ENCODE data around the gene ANGEL1.

DNA sequence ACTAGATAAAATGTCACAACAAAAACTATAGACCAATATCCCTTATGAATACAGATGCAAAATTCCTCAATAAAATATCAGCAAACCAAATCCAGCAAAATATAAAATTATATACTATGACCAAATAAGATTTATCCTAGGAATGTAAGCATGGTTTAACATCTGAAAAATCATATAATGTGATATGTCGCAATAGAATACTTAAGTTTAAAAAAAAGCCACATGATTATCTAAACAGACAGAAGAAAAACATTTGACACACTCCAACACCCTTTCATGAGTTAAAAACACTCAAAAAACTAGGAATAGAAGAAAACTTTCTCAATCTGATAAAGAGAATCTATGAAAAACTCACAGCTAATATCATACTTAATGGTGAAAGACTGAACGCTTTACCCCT, 20.3 kb downstream of the ANGEL1 start:
- TF ChIP-seq POLR2AphosphoS5 (IDR thresholded peaks at IDR 0.05; ENCODE audit: low read depth) (no peak), SPI1 (IDR thresholded peaks at IDR 0.05; ENCODE audit: borderline replicate concordance, low read depth) (no peak), GABPA (IDR thresholded peaks at IDR 0.05; ENCODE audit: low read depth) (no peak)
- TF ChIP-seq, protein P1, sequence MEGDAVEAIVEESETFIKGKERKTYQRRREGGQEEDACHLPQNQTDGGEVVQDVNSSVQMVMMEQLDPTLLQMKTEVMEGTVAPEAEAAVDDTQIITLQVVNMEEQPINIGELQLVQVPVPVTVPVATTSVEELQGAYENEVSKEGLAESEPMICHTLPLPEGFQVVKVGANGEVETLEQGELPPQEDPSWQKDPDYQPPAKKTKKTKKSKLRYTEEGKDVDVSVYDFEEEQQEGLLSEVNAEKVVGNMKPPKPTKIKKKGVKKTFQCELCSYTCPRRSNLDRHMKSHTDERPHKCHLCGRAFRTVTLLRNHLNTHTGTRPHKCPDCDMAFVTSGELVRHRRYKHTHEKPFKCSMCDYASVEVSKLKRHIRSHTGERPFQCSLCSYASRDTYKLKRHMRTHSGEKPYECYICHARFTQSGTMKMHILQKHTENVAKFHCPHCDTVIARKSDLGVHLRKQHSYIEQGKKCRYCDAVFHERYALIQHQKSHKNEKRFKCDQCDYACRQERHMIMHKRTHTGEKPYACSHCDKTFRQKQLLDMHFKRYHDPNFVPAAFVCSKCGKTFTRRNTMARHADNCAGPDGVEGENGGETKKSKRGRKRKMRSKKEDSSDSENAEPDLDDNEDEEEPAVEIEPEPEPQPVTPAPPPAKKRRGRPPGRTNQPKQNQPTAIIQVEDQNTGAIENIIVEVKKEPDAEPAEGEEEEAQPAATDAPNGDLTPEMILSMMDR (IDR thresholded peaks at IDR 0.05; ENCODE audit: insufficient read depth, low read length): no peak
- TF ChIP-seq, protein P2, sequence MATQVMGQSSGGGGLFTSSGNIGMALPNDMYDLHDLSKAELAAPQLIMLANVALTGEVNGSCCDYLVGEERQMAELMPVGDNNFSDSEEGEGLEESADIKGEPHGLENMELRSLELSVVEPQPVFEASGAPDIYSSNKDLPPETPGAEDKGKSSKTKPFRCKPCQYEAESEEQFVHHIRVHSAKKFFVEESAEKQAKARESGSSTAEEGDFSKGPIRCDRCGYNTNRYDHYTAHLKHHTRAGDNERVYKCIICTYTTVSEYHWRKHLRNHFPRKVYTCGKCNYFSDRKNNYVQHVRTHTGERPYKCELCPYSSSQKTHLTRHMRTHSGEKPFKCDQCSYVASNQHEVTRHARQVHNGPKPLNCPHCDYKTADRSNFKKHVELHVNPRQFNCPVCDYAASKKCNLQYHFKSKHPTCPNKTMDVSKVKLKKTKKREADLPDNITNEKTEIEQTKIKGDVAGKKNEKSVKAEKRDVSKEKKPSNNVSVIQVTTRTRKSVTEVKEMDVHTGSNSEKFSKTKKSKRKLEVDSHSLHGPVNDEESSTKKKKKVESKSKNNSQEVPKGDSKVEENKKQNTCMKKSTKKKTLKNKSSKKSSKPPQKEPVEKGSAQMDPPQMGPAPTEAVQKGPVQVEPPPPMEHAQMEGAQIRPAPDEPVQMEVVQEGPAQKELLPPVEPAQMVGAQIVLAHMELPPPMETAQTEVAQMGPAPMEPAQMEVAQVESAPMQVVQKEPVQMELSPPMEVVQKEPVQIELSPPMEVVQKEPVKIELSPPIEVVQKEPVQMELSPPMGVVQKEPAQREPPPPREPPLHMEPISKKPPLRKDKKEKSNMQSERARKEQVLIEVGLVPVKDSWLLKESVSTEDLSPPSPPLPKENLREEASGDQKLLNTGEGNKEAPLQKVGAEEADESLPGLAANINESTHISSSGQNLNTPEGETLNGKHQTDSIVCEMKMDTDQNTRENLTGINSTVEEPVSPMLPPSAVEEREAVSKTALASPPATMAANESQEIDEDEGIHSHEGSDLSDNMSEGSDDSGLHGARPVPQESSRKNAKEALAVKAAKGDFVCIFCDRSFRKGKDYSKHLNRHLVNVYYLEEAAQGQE (IDR thresholded peaks at IDR 0.05; ENCODE audit: insufficient replicate concordance, low read depth): no peak
